ENCODE measurements around the gene DSP.

DSP gene

GRCh38 chr6:7559651-7560385, 18.3 kb downstream of the DSP start:
- DNase-seq (ENCODE audit: low spot score), result no peak

GRCh38 chr6:7561153-7561964, 19.9 kb downstream of the DSP start:
- peak; percentile 27 for DNase-seq (ENCODE audit: low spot score)

- DNase-seq (ENCODE audit: low spot score), result no peak
These were observed 21.3 kb downstream of the DSP start for GRCh38 chr6:7562769-7563168.

- no peak for DNase-seq (ENCODE audit: low spot score)
These were observed 24.6 kb downstream of the DSP start for GRCh38 chr6:7566107-7566506.

GRCh38 chr6:7566617-7567173, 25.2 kb downstream of the DSP start:
- no peak for DNase-seq (ENCODE audit: low spot score)

- DNase-seq (ENCODE audit: low spot score), result no peak
These were observed 26.6 kb downstream of the DSP start for GRCh38 chr6:7568021-7568420.

GRCh38 chr6:7569082-7569481, 27.6 kb downstream of the DSP start:
- DNase-seq (ENCODE audit: low spot score), result no peak

GRCh38 chr6:7572213-7572943, 30.9 kb downstream of the DSP start:
- no peak for DNase-seq (ENCODE audit: low spot score)

- DNase-seq (ENCODE audit: low spot score), result no peak
These were observed 33.0 kb downstream of the DSP start for GRCh38 chr6:7574500-7574899.

- no peak for DNase-seq (ENCODE audit: low spot score)
These were observed 37.0 kb downstream of the DSP start for GRCh38 chr6:7578516-7578915.

GRCh38 chr6:7578931-7579330, 37.5 kb downstream of the DSP start:
- DNase-seq (ENCODE audit: low spot score), result no peak

- DNase-seq (ENCODE audit: low spot score), result no peak
These were observed 38.4 kb downstream of the DSP start for GRCh38 chr6:7579851-7580250.

GRCh38 chr6:7580537-7580926, 39.1 kb downstream of the DSP start:
- no peak for DNase-seq (ENCODE audit: low spot score)

- DNase-seq (ENCODE audit: low spot score), result no peak
These were observed 39.6 kb downstream of the DSP start for GRCh38 chr6:7580927-7581618.

GRCh38 chr6:7585287-7585930, 43.9 kb downstream of the DSP start:
- DNase-seq (ENCODE audit: low spot score), result no peak

- peak; percentile 61 for DNase-seq (ENCODE audit: low spot score)
These were observed 46.2 kb downstream of the DSP start for GRCh38 chr6:7587631-7588100.

GRCh38 chr6:7588506-7588905, 47.0 kb downstream of the DSP start:
- no peak for DNase-seq (ENCODE audit: low spot score)

GRCh38 chr6:7589221-7589620, 47.8 kb downstream of the DSP start:
- DNase-seq (ENCODE audit: low spot score), result no peak

- DNase-seq (ENCODE audit: low spot score), result peak; percentile 93
These were observed 48.8 kb downstream of the DSP start, which contains the start of gene SNRNP48 for GRCh38 chr6:7589949-7590917. Gene SNRNP48, plus strand, starts transcription at chr6:7590198. Its CDS starts 60 bp downstream, at chr6:7590258.

GRCh38 chr6:7590918-7591302, 49.4 kb downstream of the DSP start:
- no peak for DNase-seq (ENCODE audit: low spot score)

All from LoVo (cell line).